PFSK-1 (cell line): ENCODE data around the gene DDI2.

Experiments
- FOXP2 ChIP-seq: optimal IDR thresholded peaks from 2 replicates; pipeline ENCODE3; 2011; ENCODE audit warnings: borderline replicate concordance, control low read depth, inconsistent platforms; ENCODE audit not compliant: insufficient read depth; ENCODE audit errors: extremely low read length, extremely low read depth
- POLR2AphosphoS5 ChIP-seq: IDR thresholded peaks from 2 replicates; pipeline ENCODE4 v1.6.1; 2012; ENCODE audit warnings: low read depth, mild to moderate bottlenecking, control low read depth, low read length, moderate library complexity
- REST ChIP-seq, 2 experiments: IDR thresholded peaks; 2 replicates each; pipeline versions ENCODE4 v1.6.1 to v1.8.0; 2011 to 2012; ENCODE audit warnings: low read depth in 2 of 2, low read length in 2 of 2, control low read depth in 1 of 2, inconsistent platforms in 1 of 2, mild to moderate bottlenecking in 1 of 2, moderate library complexity in 1 of 2; ENCODE audit not compliant: insufficient read depth in 1 of 2
- SIN3A ChIP-seq: IDR thresholded peaks from 2 replicates; pipeline ENCODE4 v1.6.1; 2012; ENCODE audit warnings: mild to moderate bottlenecking, low read length, moderate library complexity, borderline replicate concordance; ENCODE audit not compliant: insufficient read depth
- TAF1 ChIP-seq: IDR thresholded peaks from 2 replicates; pipeline ENCODE4 v1.6.1; 2012; ENCODE audit warnings: low read length, control low read depth, borderline replicate concordance; ENCODE audit not compliant: insufficient read depth

Gene DDI2

GRCh38 chr1:15704526-15705183 lies 87.4 kb downstream of the DDI2 start:
- no peak for TF ChIP-seq TAF1
- TF ChIP-seq FOXP2 = no peak
- no peak for TF ChIP-seq POLR2AphosphoS5
- TF ChIP-seq SIN3A = no peak
- no peak for TF ChIP-seq REST (IDR thresholded peaks at IDR 0.05; ENCODE audit: insufficient read depth in 1 of 2, low read depth in 2 of 2, low read length in 2 of 2)

- no peak for TF ChIP-seq POLR2AphosphoS5
- TF ChIP-seq FOXP2 = no peak
- no peak for TF ChIP-seq TAF1
- TF ChIP-seq SIN3A = no peak
- TF ChIP-seq REST (IDR thresholded peaks at IDR 0.05; ENCODE audit: insufficient read depth in 1 of 2, low read depth in 2 of 2, low read length in 2 of 2) = no peak
These were observed 87.9 kb downstream of the DDI2 start for GRCh38 chr1:15705184-15705566.

GRCh38 chr1:15706751-15707150 lies 89.5 kb downstream of the DDI2 start:
- TF ChIP-seq SIN3A = no peak
- no peak for TF ChIP-seq TAF1
- no peak for TF ChIP-seq FOXP2
- no peak for TF ChIP-seq POLR2AphosphoS5
- no peak for TF ChIP-seq REST (IDR thresholded peaks at IDR 0.05; ENCODE audit: insufficient read depth in 1 of 2, low read depth in 2 of 2, low read length in 2 of 2)

- TF ChIP-seq POLR2AphosphoS5 (no peak), SIN3A (no peak), TAF1 (no peak), FOXP2 (no peak), REST (IDR thresholded peaks at IDR 0.05; ENCODE audit: insufficient read depth in 1 of 2, low read depth in 2 of 2, low read length in 2 of 2) (no peak)
These were observed 90.1 kb downstream of the DDI2 start for GRCh38 chr1:15707239-15707925.
